ENCODE measurements around the gene RAC3.

DNA sequence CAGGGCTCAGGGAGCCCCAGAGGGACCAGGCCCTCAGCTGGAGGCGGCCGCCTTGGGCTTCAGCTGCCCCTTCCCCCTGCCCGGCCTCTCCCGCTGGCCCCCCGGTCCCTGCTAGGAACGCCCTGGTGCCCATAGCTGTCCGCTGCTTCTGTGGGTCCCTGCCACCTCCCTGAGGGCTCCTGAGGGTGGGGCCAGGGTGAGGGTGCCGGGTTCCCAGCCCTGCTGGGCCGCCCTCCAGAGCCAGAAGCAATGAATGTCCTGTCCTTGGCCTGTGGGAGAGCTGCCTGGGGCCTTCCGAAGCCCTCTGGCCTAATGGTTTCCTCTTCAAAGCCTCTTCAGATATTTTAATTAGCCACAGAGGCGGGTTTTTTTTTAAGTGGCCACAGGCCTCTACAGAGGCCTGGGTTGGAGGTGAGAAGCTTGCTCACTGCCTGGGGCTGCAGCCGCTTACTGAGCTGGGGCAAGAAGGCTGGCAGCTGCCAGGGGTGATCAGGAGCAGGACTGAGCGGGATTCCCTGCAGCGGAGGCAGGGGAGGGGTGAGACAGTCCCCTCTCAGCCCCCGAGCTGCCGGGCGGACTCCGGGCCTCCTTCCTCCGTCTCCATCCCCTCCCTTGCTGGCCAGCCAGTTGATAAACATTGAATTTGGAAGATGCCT is 18.7 kb upstream of the RAC3 start:
- TF ChIP-seq, protein P1, sequence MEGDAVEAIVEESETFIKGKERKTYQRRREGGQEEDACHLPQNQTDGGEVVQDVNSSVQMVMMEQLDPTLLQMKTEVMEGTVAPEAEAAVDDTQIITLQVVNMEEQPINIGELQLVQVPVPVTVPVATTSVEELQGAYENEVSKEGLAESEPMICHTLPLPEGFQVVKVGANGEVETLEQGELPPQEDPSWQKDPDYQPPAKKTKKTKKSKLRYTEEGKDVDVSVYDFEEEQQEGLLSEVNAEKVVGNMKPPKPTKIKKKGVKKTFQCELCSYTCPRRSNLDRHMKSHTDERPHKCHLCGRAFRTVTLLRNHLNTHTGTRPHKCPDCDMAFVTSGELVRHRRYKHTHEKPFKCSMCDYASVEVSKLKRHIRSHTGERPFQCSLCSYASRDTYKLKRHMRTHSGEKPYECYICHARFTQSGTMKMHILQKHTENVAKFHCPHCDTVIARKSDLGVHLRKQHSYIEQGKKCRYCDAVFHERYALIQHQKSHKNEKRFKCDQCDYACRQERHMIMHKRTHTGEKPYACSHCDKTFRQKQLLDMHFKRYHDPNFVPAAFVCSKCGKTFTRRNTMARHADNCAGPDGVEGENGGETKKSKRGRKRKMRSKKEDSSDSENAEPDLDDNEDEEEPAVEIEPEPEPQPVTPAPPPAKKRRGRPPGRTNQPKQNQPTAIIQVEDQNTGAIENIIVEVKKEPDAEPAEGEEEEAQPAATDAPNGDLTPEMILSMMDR (IDR thresholded peaks at IDR 0.05; ENCODE audit: low read length): no peak
- TF ChIP-seq EZH2 (IDR thresholded peaks at IDR 0.05; ENCODE audit: borderline replicate concordance, low read length): no peak

Data from OCI-LY1 (cell line).